Measurements from ENCODE around the gene VPS54. TPM values are rescaled to one million over a fixed set of nuclear protein-coding genes. Genes with fewer than 3 reads are reported as not detected.
A peak's percentile ranks its signal among the peaks of the same experiment; 100 is the strongest.

The VPS54 gene
- total and polyA plus RNA-seq, 4 donors: 12.5 to 49.3 (median 15.7) TPM

DNA sequence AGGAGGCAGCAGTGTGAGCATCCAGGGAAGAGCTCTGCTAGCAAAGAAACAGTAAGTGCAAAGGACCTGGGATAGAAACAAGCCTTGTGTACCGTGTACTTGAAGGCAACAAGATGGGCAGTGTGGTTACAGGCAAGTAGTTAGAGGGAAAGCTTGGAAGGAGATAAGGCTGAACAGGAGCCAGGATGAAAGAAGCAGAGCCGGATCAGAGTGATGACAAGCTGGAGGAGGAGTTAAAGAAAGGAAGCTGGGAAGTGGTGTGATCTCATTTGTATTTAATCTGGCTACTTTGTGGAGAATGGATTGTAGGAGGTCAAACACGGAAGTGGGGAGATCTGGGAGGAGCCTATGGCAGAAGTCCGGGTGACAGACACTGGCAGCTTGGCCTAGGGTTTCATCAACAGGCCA, 44.7 kb upstream of the VPS54 start:
- TF ChIP-seq, protein P1, sequence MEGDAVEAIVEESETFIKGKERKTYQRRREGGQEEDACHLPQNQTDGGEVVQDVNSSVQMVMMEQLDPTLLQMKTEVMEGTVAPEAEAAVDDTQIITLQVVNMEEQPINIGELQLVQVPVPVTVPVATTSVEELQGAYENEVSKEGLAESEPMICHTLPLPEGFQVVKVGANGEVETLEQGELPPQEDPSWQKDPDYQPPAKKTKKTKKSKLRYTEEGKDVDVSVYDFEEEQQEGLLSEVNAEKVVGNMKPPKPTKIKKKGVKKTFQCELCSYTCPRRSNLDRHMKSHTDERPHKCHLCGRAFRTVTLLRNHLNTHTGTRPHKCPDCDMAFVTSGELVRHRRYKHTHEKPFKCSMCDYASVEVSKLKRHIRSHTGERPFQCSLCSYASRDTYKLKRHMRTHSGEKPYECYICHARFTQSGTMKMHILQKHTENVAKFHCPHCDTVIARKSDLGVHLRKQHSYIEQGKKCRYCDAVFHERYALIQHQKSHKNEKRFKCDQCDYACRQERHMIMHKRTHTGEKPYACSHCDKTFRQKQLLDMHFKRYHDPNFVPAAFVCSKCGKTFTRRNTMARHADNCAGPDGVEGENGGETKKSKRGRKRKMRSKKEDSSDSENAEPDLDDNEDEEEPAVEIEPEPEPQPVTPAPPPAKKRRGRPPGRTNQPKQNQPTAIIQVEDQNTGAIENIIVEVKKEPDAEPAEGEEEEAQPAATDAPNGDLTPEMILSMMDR (IDR thresholded peaks at IDR 0.05; ENCODE audit: control extremely low read depth, extremely low read depth): no peak
- 37 to 63% methylated on average over 4 of the region's 4 CpGs for WGBS, 2 donors
- Histone ChIP-seq H3K4me1 (ENCODE audit: control insufficient read depth in 5 of 5, insufficient read depth in 5 of 5, low read length in 5 of 5) (peaks cover 0 to 21% (median 3%) of the 10 kb centered on the region in 5 donors), H3K9me3 (ENCODE audit: control insufficient read depth in 4 of 4, insufficient read depth in 3 of 4, low read length in 3 of 4) (no peaks in the 10 kb centered on the region), H3K4me3 (no peak overlapping the region), H3K36me3 (ENCODE audit: control insufficient read depth in 4 of 4, insufficient read depth in 4 of 4, low read length in 4 of 4) (no peaks in the 10 kb centered on the region), H3K27ac (ENCODE audit: low read depth in 1 of 2, low read length in 1 of 2) (peak overlapping the region in 1 of 2 donors; percentile 73), H3K27me3 (ENCODE audit: control insufficient read depth in 3 of 3, insufficient read depth in 3 of 3, low read length in 2 of 3) (no peaks in the 10 kb centered on the region), H3K9ac (ENCODE audit: insufficient read depth in 1 of 2, low read length in 2 of 2) (no peak overlapping the region)
- DNase-seq: peak; percentile 23 to 66 (median 61)
- ATAC-seq (ENCODE audit: insufficient read depth, low FRiP score): no peak

DNA sequence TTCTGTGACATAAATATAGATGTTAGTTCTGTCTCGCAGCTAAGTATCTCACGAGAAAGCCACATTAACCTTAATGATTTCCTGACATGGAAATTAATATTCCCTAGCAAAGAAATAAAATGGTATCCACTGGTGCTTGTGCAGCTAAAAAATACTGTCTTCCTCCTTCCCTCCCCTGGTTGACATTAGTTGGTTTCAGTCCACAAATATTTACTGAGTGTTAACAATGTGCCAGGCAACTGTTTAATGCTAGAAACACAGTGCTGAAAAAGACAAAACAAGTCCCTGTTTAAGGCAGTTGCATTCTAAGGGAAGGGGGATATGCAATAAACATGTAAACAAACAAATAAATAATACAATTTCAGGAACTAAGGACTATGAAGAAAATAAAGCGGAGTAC, 44.2 kb upstream of the VPS54 start:
- DNase-seq (no peak), ATAC-seq (ENCODE audit: insufficient read depth, low FRiP score) (no peak)
- Histone ChIP-seq H3K4me3 (no peak overlapping the region), H3K27me3 (ENCODE audit: control insufficient read depth in 3 of 3, insufficient read depth in 3 of 3, low read length in 2 of 3) (no peaks in the 10 kb centered on the region), H3K4me1 (ENCODE audit: control insufficient read depth in 5 of 5, insufficient read depth in 5 of 5, low read length in 5 of 5) (peaks cover 0 to 21% (median 3%) of the 10 kb centered on the region in 5 donors), H3K9ac (ENCODE audit: insufficient read depth in 1 of 2, low read length in 2 of 2) (no peak overlapping the region), H3K27ac (ENCODE audit: low read depth in 1 of 2, low read length in 1 of 2) (peak overlapping the region in 1 of 2 donors; percentile 73), H3K36me3 (ENCODE audit: control insufficient read depth in 4 of 4, insufficient read depth in 4 of 4, low read length in 4 of 4) (no peaks in the 10 kb centered on the region), H3K9me3 (ENCODE audit: control insufficient read depth in 4 of 4, insufficient read depth in 3 of 4, low read length in 3 of 4) (no peaks in the 10 kb centered on the region)
- WGBS, 2 donors: 66 to 75% methylated on average over 3 of the region's 3 CpGs
- TF ChIP-seq, protein P1 (IDR thresholded peaks at IDR 0.05; ENCODE audit: control extremely low read depth, extremely low read depth): no peak

DNA sequence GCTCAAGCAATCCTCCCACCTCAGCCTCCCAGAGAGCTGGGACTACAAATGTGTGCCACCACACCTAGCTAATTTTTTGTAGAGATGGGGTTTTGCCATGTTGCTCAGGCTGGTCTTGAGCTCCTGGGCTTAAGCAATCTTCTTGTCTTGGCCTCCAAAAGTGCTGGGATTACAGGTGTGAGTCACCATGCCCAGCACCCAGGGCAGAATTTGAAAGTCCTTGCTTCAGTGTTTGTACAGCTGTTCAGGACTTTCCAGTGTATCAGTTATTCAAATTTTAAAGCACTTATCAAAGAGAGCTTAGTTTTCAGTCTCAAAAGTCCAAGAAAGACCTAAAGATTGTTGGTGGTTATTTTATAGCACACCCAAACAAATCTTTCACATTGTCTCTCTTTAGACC, 43.6 kb upstream of the VPS54 start:
- no peak for DNase-seq

More for the DNA sequence above, 43.6 kb upstream of the VPS54 start:
- peak; percentile 56 for ATAC-seq (ENCODE audit: insufficient read depth, low FRiP score)
- H3K27me3 ChIP-seq (ENCODE audit: control insufficient read depth in 3 of 3, insufficient read depth in 3 of 3, low read length in 2 of 3): no peaks in the 10 kb centered on the region
- TF ChIP-seq, protein P1 (IDR thresholded peaks at IDR 0.05; ENCODE audit: control extremely low read depth, extremely low read depth): no peak
- no peaks in the 10 kb centered on the region for H3K36me3 ChIP-seq (ENCODE audit: control insufficient read depth in 4 of 4, insufficient read depth in 4 of 4, low read length in 4 of 4)
- H3K9ac ChIP-seq (ENCODE audit: insufficient read depth in 1 of 2, low read length in 2 of 2): no peak overlapping the region
- H3K27ac ChIP-seq (ENCODE audit: low read depth in 1 of 2, low read length in 1 of 2): peak overlapping the region in 1 of 2 donors; percentile 41
- H3K9me3 ChIP-seq (ENCODE audit: control insufficient read depth in 4 of 4, insufficient read depth in 3 of 4, low read length in 3 of 4): no peaks in the 10 kb centered on the region
- peaks cover 0 to 21% (median 3%) of the 10 kb centered on the region in 5 donors for H3K4me1 ChIP-seq (ENCODE audit: control insufficient read depth in 5 of 5, insufficient read depth in 5 of 5, low read length in 5 of 5)
- no peak overlapping the region for H3K4me3 ChIP-seq

Data from lung (tissue), 12 donors.